Thoracic aorta (tissue), 2 donors: ENCODE data around the gene TERF2IP. TPM values are rescaled to one million over a fixed set of nuclear protein-coding genes. Genes with fewer than 3 reads are reported as not detected.
A peak's percentile ranks its signal among the peaks of the same experiment; 100 is the strongest.

ENCODE experiments used
- ATAC-seq: fragments of 150-250 bp; one replicate; pipeline ENCODE4 v1.8.0; 2017; ENCODE audit warnings: low read depth; ENCODE audit not compliant: insufficient number of reproducible peaks, low FRiP score
- DNase-seq: peaks from one replicate; pipeline ENCODE4 v3.0.0-alpha.2; 2020; ENCODE audit warnings: low spot score
- H3K27ac ChIP-seq, 2 donors: fragments of 200-600 bp; sonication (generic); 1 replicate in 1 of 2; 2 replicates in 1 of 2; pipeline ENCODE4 v1.5.1; 2016; ENCODE audit warnings: mild to moderate bottlenecking in 2 of 2, moderate library complexity in 2 of 2
- H3K27me3 ChIP-seq: fragments of 200-600 bp; sonication (generic); replicated peaks from 2 replicates; pipeline ENCODE4 v1.6.0; 2016; ENCODE audit warnings: mild to moderate bottlenecking; ENCODE audit not compliant: insufficient read depth
- H3K36me3 ChIP-seq: fragments of 200-600 bp; sonication (generic); one replicate; pipeline ENCODE4 v1.5.1; 2016
- H3K4me1 ChIP-seq, 2 donors: fragments of 200-600 bp; sonication (generic); 1 replicate in 1 of 2; 2 replicates in 1 of 2; pipeline versions ENCODE4 v1.5.1 to v1.6.0; 2016; ENCODE audit warnings: low read depth in 2 of 2, mild to moderate bottlenecking in 1 of 2; ENCODE audit not compliant: control insufficient read depth in 1 of 2
- H3K4me3 ChIP-seq: fragments of 200-600 bp; sonication (generic); 2 replicates; pipeline ENCODE4 v1.5.1; 2016; ENCODE audit warnings: mild to moderate bottlenecking
- H3K9me3 ChIP-seq: fragments of 200-600 bp; sonication (generic); 2 replicates; pipeline ENCODE4 v1.5.1; 2016
- CTCF ChIP-seq: fragments of 200-600 bp; sonication (generic); IDR thresholded peaks from one replicate; pipeline ENCODE4 v1.5.1; 2019; ENCODE audit warnings: antibody characterized with exemption
- total RNA-seq, 2 donors: library from RNA; depleted of rRNA; stranded (reverse); fragments of >200 nt; gene quantifications; one replicate each; pipeline versions ENCODE4 v1.1.0 to v1.2.3, GENCODE V29; 2016

Gene TERF2IP
- total RNA-seq, 2 donors from 2014 or later: 78.3 to 83.8 TPM

GRCh38 chr16:75620326-75621169 is 27.0 kb upstream of the TERF2IP start:
- ATAC-seq: no peak
- Histone ChIP-seq H3K27ac (no peak overlapping the region), H3K27me3 (no peaks in the 10 kb centered on the region), H3K4me3 (no peak overlapping the region), H3K36me3 (peaks cover 23% of the 10 kb centered on the region), H3K9me3 (no peaks in the 10 kb centered on the region), H3K4me1 (peaks cover 13 to 25% of the 10 kb centered on the region in 2 donors)
- DNase-seq: no peak
- TF ChIP-seq CTCF: no peak

- ATAC-seq (no peak), DNase-seq (no peak)
- H3K9me3 ChIP-seq: no peaks in the 10 kb centered on the region
- H3K27me3 ChIP-seq: no peaks in the 10 kb centered on the region
- no peak overlapping the region for H3K27ac ChIP-seq
- no peak overlapping the region for H3K4me3 ChIP-seq
- peak; percentile 28 for TF ChIP-seq CTCF
- H3K36me3 ChIP-seq: peaks cover 22% of the 10 kb centered on the region
- H3K4me1 ChIP-seq: peaks cover 13 to 25% of the 10 kb centered on the region in 2 donors
Observed at GRCh38 chr16:75621170-75621477, 26.4 kb upstream of the TERF2IP start.

DNA sequence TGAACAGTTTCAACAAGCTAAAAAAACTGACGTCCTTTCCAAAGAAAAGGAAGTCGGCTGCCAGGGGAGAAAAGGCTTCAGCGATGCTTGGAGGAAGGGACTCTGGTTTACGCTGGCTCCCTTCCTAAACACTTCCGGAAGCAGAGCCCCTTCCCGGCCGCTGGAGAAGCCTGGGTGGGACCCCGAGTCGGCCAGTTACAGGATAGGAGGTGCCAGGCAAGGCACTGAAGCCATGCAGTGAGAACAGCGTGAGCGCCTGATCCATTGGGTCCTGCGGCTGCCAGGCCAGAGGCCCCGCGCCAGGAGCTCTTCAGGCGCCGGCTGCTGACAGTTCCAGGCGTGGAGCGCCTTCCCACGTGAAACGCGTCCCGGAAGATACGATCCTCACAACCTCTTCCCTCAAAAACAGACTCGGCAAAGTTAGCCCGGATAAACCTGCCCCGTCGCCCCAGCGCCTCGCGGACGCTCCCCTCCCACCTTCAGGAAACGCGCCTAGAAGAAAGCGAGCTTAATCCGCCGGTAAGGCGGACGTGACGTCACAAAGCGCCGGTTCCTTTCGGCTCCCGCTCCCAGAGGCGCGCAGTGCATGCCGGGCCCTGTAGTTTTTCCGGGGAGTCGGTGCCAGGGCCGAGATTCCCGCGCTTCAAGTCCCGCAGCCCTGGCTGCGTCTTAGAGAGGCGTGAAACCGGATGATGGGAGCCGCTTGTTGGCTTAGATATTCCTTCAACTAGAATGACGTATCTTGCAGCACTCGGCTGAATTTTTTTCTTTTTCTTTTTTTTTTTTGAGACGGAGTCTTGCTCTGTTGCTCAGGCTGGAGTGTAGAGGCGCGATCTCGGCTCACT is 24.6 kb upstream of the TERF2IP start, which contains the start of gene ADAT1:
Gene ADAT1, minus strand, starts transcription at position 521 of the 845 bp plus-strand sequence. CDS start 2,482 bp downstream, outside the sequence.
- Histone ChIP-seq H3K9me3 (no peaks in the 10 kb centered on the region), H3K27me3 (no peaks in the 10 kb centered on the region), H3K27ac (peak within 1 kb of the TSS; percentile 83 to 84), H3K36me3 (peaks cover 21% of the 10 kb centered on the region), H3K4me1 (peaks cover 13 to 25% of the 10 kb centered on the region in 2 donors), H3K4me3 (peak within 1 kb of the TSS; percentile 79)
- no peak for TF ChIP-seq CTCF
- DNase-seq (peak; percentile 93), ATAC-seq (peak; percentile 96)

GRCh38 chr16:75624921-75625334 is 22.6 kb upstream of the TERF2IP start:
- no peak overlapping the region for H3K27ac ChIP-seq

More at GRCh38 chr16:75624921-75625334, 22.6 kb upstream of the TERF2IP start:
- no peak for ATAC-seq
- Histone ChIP-seq H3K27me3 (no peaks in the 10 kb centered on the region), H3K36me3 (peaks cover 31% of the 10 kb centered on the region), H3K9me3 (no peaks in the 10 kb centered on the region), H3K4me1 (peaks cover 13 to 25% of the 10 kb centered on the region in 2 donors), H3K4me3 (no peak overlapping the region)
- no peak for TF ChIP-seq CTCF
- DNase-seq: no peak
